ENCODE data around the gene DLG4.

The DLG4 gene

GRCh38 chr17:7219812-7220592 is at the start of gene DLG4, which contains the start of gene ACADVL:
Gene DLG4, minus strand, starts transcription at chr17:7219836.
Gene ACADVL, plus strand, starts transcription at chr17:7219938. Its CDS starts 47 bp downstream, at chr17:7219985.
- DNase-seq (ENCODE audit: low read depth, low spot score): no peak

GRCh38 chr17:7266784-7267183 is 47.1 kb upstream of the DLG4 start:
- no peak for DNase-seq (ENCODE audit: low read depth, low spot score)

GRCh38 chr17:7263801-7264078 is 44.1 kb upstream of the DLG4 start:
- DNase-seq (ENCODE audit: low read depth, low spot score): no peak

- no peak for DNase-seq (ENCODE audit: low read depth, low spot score)
Observed at GRCh38 chr17:7262935-7263800, 43.5 kb upstream of the DLG4 start.

- DNase-seq (ENCODE audit: low read depth, low spot score): no peak
Observed at GRCh38 chr17:7262192-7262934, 42.7 kb upstream of the DLG4 start, which contains the start of gene CLDN7. Gene CLDN7, minus strand, starts transcription at chr17:7262478. Its CDS starts 435 bp downstream, at chr17:7262043.

- no peak for DNase-seq (ENCODE audit: low read depth, low spot score)
Observed at GRCh38 chr17:7261379-7262191, 41.9 kb upstream of the DLG4 start.

GRCh38 chr17:7260651-7261378 is 41.2 kb upstream of the DLG4 start:
- DNase-seq (ENCODE audit: low read depth, low spot score): no peak

GRCh38 chr17:7260151-7260550 is 40.5 kb upstream of the DLG4 start:
- DNase-seq (ENCODE audit: low read depth, low spot score): no peak

GRCh38 chr17:7259555-7259889 is 39.9 kb upstream of the DLG4 start:
- DNase-seq (ENCODE audit: low read depth, low spot score): no peak

- DNase-seq (ENCODE audit: low read depth, low spot score): no peak
Observed at GRCh38 chr17:7258731-7259554, 39.3 kb upstream of the DLG4 start.

GRCh38 chr17:7256766-7257456 is 37.3 kb upstream of the DLG4 start:
- no peak for DNase-seq (ENCODE audit: low read depth, low spot score)

- no peak for DNase-seq (ENCODE audit: low read depth, low spot score)
Observed at GRCh38 chr17:7254511-7254910, 34.9 kb upstream of the DLG4 start.

GRCh38 chr17:7253082-7253481 is 33.4 kb upstream of the DLG4 start:
- no peak for DNase-seq (ENCODE audit: low read depth, low spot score)

GRCh38 chr17:7252176-7253043 is 32.8 kb upstream of the DLG4 start, which contains the start of gene ELP5:
Gene ELP5, plus strand, starts transcription at chr17:7252215. Its CDS starts 336 bp downstream, at chr17:7252551.
- DNase-seq (ENCODE audit: low read depth, low spot score): peak; percentile 86

- DNase-seq (ENCODE audit: low read depth, low spot score): peak; percentile 99
Observed at GRCh38 chr17:7251661-7252175, 32.1 kb upstream of the DLG4 start, which contains the start of gene CTDNEP1. Gene CTDNEP1, minus strand, starts transcription at chr17:7251734. Its CDS starts 438 bp downstream, at chr17:7251296.

- no peak for DNase-seq (ENCODE audit: low read depth, low spot score)
Observed at GRCh38 chr17:7250695-7251627, 31.3 kb upstream of the DLG4 start.

- no peak for DNase-seq (ENCODE audit: low read depth, low spot score)
Observed at GRCh38 chr17:7249830-7250229, 30.2 kb upstream of the DLG4 start.
